Stomach (tissue), 4 donors: ENCODE measurements around the gene C10orf67.

Experiments
- EP300 ChIP-seq: sonication (generic); formaldehyde crosslinking; IDR thresholded peaks from one replicate; pipeline ENCODE4 v1.6.1; 2017; ENCODE audit warnings: antibody characterized with exemption
- POLR2A ChIP-seq, 4 donors: fragments of 450-650 bp; IDR thresholded peaks; one replicate each; pipeline ENCODE4 v1.6.1; 2016; ENCODE audit warnings: antibody characterized with exemption in 4 of 4, control low read depth in 2 of 4, mild to moderate bottlenecking in 1 of 4, moderate library complexity in 1 of 4
- POLR2AphosphoS5 ChIP-seq, 3 donors: sonication (generic); formaldehyde crosslinking; IDR thresholded peaks; one replicate each; pipeline ENCODE4 v1.6.1; 2016; ENCODE audit warnings: antibody characterized with exemption in 3 of 3
- TF ChIP-seq, protein P1 (sequence below), 7 experiments: fragments of 450-650 bp in 4 of 7; fragments of 200-600 bp in 3 of 7; sonication (generic) in 3 of 7; IDR thresholded peaks; one replicate each; pipeline ENCODE4 v1.5.1; 2016 to 2019; ENCODE audit warnings: antibody characterized with exemption in 7 of 7, control low read depth in 2 of 7, mild to moderate bottlenecking in 1 of 7

- TF ChIP-seq POLR2AphosphoS5 (IDR thresholded peaks at IDR 0.05) (no peak), POLR2A (IDR thresholded peaks at IDR 0.05) (no peak), EP300 (no peak)
- TF ChIP-seq, protein P1, sequence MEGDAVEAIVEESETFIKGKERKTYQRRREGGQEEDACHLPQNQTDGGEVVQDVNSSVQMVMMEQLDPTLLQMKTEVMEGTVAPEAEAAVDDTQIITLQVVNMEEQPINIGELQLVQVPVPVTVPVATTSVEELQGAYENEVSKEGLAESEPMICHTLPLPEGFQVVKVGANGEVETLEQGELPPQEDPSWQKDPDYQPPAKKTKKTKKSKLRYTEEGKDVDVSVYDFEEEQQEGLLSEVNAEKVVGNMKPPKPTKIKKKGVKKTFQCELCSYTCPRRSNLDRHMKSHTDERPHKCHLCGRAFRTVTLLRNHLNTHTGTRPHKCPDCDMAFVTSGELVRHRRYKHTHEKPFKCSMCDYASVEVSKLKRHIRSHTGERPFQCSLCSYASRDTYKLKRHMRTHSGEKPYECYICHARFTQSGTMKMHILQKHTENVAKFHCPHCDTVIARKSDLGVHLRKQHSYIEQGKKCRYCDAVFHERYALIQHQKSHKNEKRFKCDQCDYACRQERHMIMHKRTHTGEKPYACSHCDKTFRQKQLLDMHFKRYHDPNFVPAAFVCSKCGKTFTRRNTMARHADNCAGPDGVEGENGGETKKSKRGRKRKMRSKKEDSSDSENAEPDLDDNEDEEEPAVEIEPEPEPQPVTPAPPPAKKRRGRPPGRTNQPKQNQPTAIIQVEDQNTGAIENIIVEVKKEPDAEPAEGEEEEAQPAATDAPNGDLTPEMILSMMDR (IDR thresholded peaks at IDR 0.05): no peak
These were observed 150.1 kb downstream of the C10orf67 start for GRCh38 chr10:23194471-23194965.
